ENCODE data around the gene NOD2.

- TF ChIP-seq CTCF (conservative IDR thresholded peaks at IDR 0.05 in 1 of 2, IDR thresholded peaks at IDR 0.05 in 1 of 2; ENCODE audit: low read depth in 1 of 2, low read length in 2 of 2) (no peak), EZH2 (IDR thresholded peaks at IDR 0.05; ENCODE audit: low read length, missing control alignments) (no peak)
Observed at GRCh38 chr16:50659806-50660205, 33.6 kb upstream of the NOD2 start.
